ENCODE results near the gene INPP4B. TPM values are rescaled to one million over a fixed set of nuclear protein-coding genes. Genes with fewer than 3 reads are reported as not detected.

Gene INPP4B
- total RNA-seq, 1 donor from 2014 or later: 39.4 TPM

DNA sequence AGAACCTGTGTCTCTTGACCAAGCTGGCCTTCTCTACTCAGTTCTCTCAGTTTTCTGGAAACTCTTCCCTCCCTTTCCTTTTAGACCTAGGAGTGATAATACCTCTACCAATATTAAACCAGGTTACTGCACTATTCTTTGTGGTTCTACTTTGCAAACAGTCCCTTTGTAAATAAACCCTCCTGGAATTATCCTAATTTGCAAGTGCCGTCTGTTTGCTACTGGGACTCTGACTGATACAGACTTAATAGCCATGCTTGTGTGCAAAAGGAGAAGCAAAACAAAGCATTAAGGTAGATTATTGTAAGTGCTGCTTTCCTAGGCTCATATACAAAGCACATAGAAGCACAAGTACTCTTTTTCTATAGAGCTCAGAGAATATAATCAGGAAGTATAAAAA is 507.0 kb downstream of the INPP4B start:
- no peak for DNase-seq

DNA sequence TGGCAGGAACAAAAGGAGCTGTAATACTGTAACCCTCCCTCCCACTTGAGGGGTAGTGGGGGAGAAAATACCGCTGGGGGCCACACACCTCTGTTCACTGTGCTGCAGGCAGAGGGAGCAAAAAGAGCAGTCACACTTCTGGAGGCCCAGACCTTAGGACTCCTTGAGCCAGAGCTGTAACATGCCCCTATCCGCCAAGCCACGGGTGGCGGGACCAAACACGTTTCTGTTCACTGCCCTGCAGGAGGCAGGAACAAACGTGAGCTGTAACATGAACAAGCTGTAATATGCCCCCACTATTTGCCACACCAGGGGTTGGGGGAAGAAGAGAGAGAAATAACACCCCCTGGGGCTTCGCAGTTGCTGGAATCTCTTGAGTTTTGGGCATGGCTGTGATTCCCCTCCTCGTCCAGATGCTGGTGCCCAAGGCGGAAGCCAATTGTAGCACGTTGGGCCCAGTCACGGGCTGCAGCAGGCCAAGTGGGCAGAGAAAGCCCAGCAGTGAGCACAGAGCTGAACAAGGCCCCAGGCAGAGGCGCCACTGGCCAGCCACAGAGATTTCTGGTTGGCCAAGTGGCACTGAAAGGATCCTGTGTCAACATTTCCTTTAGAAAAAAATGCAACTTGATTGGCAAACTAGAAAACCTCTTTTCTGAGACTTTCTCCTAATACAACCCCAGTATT is 509.7 kb downstream of the INPP4B start:
- no peak for DNase-seq

DNA sequence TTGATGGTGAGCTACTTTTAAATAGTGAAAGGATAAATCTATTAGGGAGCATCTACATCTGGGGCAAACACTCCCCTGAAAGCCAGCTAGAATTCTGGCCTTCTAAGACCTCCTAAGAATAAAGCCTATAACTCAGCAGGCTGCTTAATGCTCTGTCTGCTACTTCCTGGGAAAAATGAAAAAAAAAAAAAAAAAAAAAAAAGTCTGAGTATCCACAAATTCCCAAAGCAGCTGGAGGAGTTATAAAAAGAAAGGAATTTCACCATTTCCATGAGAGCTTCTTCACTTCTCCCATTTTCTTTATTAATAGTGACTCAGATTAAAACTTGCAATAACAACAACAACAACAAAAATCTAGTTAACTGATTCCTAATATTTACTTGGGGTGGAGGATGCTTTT is 511.2 kb downstream of the INPP4B start:
- no peak for DNase-seq

DNA sequence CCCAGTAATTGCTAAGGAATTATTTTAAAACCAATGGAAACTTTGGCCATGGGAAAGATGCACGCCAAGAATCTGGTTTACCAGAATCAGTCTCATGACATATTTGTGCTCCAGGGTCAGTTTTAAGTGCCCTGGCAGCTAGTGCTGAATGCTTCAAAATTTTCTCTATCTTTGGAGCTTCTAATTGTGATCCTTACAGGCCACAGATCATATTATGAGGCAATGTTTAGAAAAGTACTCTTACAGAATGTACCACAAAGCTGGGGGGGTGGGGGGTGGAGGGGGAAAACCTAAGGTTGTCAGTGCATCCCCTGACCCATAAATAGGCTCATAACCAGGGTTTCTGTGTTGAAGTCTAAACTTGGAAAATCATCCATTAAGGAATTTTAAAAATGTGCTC is 514.5 kb downstream of the INPP4B start:
- DNase-seq: no peak

DNA sequence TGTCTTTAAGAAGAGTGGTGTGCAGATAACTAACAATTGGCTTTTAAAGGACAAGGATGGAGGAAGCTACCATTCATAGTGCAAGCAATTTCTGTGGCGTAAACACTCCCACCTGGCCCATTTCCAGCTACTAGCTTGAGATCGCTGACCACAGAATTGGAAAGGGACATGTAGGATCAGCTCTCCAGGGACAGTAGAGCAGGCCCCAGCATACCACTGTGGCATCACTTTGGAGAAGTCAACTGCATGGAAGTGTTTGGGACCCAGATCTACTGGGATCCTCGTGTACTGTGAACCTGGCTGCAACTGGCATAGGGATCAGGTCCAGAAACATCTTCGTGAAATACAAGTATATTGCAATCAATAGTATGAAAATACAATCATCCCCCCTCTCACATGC is 515.0 kb downstream of the INPP4B start:
- peak; percentile 55 for DNase-seq

DNA sequence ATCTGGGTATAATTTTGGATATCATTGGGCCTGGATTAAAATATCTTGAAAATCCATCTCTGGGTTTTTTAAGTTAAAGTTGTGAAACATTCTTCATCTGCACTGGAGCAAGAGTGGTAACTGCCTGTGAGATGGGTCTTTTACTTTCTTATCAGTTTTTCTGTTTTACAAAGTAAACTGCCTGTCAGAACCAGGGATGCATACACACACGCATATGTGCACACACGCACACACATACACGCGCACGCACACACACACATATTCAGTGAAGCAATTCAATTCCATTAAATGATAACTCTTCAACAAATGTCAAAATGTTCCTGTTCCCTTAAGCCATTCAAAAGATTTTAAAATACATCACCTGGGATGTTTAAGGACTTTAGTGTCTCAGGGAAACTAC is 515.8 kb downstream of the INPP4B start:
- DNase-seq: no peak

DNA sequence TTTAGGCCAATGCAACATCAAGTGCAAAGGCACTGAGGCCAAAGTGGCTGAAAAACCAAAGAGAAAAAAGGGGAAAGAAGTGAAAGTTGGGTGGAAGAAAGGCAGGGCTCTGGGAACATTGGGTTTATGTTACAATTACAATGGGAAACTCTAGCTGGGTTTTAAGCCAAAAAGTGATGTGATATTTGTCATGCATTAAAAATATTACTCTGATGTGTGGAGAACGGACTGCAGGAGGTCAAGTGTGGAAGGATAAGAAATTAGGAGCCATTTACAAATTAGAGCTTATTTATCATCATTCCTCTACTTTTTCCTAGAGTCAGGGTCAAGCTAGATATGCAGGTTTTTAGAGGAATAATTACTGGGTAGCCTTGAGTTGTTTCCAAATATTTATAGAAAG is 516.8 kb downstream of the INPP4B start:
- DNase-seq: no peak

DNA sequence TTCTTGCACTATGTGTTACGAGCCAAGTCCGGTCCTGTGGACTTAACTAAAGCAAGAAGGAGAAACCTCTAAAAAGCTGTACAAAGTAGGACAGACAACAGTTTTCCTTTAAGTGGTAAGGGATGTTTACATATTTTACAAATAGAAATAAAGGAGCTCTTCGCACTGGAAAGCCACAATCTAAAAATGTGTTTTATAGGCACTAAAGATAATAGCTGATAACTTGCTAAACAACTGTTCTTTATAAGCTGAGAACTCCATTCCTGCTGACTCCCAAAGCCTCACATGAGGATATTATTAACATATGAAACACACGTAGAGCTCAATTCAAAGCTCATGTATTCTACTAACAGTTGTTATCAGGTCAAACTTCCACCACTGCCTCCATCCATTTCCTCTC is 519.9 kb downstream of the INPP4B start:
- DNase-seq: no peak

DNA sequence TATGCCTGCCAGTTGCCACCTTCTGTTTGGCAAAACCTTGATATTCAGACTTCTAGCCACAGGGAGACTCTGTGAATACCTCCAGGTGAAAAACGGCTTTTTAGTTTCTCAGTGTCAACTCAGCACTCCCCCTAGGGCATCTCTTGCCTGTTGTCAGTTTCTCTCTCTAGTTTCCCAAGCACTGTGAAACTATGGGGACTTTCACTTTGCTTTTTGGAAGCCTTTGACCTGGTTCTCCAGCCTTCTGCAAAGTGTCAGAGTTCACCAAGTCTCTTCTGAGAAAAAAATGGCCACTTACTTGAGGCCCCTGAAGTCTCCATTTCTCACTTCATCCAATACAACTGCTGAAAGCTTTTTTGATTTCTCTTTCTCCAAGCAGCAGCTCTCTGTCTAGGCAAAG is 521.5 kb downstream of the INPP4B start:
- DNase-seq: no peak

DNA sequence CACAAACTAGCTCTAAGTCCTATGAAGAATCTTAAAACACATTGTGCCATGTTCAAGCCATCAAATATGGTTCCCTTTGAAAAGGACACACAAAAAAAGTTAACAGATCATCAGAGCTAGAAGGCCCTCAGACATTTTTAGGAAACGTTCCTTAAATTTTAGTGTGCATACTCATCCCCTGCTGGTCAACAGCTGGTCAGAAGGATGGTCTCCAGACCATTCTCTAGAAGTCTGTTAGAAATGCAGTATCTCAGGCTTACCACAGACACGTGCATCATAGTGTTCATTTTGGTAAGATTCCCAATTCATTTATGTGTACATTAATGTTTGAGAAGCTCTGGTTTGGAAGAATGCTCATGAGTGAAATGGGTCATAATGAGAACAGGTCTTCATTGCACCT is 523.1 kb downstream of the INPP4B start:
- no peak for DNase-seq

DNA sequence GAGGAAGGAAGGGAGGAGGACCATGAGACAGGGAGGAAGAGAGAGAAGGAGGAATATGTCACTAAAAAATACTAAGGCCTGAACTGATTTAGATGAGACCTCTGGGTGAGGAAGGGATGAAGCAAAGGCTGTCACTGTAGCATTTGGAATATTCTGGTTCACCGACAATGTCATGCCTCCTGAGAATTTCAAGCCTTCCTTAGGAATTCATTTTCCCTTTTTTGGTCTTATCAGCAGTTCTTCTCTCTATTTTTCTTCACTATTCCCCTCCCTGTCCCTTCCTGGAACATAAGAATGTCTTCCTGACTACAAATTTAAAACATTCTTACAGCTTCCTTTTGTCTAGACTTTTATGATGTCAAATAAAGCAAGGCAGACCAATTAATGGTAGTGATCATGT is 527.8 kb downstream of the INPP4B start:
- no peak for DNase-seq

DNA sequence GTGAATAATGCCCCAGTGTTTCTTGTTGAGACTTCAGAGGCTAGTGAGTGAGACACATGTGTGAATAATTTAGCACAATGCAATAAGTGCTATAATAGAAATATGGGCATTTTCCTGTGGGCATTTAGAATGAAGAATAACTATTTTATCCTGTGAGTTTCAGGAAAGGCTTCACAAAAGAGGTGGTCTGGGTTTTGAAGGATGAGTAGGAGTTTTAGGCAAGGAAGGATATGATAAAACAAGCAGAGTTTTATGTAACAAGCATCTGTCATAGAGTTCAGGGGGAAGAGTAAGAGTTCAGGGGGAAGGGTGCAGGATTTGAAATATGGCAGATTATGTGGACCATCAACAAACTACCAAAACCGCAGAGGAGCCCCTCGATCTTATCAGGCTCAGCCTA is 529.2 kb downstream of the INPP4B start:
- no peak for DNase-seq

DNA sequence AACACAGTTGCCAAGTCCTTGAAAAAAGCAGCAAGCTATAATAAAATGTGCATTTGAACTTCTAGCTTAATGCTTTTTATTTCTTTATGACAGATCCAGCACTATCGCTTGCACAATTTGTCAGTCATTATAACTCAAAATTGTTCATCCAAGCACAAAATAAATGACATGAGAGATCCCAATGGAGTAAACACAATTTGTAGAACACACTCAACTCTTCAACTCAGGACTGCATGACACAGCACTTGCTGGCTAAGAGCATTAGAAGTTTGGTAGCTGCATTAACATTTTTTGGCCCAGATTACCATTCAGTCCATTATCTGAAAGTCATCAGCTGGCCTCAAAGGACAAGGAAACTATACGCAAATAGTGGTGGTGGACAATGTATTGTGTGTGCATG is 530.1 kb downstream of the INPP4B start:
- DNase-seq: no peak

DNA sequence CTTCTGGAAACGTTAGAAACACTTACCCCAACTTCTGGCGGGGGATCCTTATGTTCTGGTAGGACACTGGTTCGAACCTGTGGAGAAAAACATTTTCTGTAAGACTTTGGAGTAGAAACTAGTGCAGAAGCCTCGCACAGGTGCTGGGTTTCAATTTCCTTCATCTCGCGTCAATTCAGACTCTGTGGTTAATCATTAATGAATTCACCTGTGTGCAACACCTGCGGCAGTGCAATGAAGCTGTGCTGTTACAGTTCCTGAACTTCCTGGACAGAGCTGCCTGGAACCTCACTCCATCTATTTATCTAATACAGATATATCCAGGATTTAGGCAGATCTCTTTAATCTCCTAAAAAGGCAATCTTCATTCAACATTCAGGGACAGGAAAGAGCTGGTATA is 531.4 kb downstream of the INPP4B start:
- DNase-seq: no peak

DNA sequence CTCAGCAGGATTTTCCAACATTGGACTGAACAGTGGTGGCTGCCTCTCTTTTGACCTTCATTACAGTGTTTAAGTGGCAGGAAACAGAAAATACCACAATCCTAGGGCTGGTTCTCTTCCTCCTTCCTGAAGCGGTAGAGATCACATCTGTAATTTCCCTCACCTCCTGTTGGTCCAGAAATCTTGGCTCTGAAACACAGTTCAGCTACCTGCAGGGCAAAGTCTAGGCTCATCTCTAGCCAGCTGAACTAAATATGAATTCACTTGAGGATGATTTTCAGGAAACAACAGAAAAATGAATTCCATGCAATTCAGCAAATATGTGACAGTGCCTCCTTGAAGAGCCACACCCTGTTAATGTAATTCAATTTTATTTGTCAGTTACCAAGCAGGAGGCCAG is 531.9 kb downstream of the INPP4B start:
- no peak for DNase-seq

DNA sequence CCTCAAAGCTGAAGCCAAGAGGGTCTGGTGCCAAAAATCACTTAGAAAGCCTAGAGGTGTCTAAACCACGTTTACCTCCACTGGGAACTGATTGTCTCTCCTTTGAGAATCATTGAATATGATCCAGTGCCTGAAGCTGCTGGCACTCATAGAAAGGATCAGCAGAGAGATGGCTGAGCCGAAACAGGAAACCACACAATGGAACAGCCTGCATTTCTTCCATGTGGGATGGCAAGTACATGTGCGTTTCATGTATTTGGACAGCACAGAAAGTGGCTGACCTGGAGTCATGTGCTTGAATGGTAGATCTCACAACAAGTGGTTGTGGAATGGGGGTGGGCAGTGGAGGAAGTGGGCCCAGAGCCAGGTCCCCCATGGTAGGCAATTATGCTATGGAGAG is 533.7 kb downstream of the INPP4B start:
- no peak for DNase-seq

DNA sequence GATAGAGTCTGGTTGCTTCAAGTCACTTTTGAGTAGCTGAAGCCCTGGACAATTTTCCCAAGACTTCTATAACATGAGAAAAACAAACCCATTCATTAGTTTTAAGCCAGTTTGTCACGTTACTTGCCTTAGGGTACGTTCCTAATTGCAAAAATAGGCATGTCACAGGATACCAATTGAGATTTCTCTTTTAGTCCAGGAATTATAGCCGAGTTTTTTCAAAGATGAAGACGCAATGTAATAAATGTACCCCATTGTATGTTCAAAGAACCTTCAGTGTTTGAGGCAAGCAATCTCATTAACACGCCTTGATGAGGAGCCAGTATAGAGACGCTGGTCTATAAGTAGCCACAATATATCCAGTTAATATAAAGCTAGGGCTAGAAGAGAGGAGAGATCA is 534.2 kb downstream of the INPP4B start:
- DNase-seq: no peak

DNA sequence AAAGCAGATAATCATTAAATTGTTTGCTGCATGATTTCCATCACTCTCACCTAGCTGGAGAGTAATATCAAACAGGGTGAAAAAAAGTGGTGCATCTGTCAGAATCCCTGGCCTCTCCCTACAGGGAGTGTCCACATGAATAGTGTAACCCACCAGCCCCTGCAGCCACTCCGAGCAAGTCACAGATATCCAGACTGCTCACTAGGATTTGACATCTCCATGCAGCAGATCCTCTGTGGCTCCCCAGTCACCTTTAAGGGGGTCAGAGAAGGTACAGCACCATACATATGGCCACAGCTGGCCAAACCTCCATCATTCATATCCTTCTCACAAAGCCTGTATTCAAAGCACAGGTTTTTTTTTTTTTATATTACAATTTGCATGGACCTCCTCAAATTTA is 536.3 kb downstream of the INPP4B start:
- DNase-seq: no peak

DNA sequence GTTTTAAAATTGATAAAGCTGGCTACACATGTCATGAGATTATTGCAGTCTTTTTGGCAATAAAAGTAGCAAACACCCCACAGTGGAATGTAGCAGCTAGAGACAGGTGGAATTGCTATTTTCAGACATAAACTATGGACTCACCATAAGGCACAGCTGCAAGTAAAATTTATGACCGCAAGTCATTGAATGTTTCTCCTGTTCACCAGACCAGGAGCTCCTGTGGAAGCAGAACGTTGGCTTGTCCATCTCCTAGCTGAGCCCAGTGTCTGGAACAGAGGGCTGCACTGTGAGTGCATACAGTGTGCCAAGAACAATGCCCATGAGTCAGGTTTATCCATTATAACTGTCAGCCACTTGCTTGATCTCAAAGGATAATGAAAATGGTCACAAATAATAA is 538.2 kb downstream of the INPP4B start:
- DNase-seq: peak; percentile 60

DNA sequence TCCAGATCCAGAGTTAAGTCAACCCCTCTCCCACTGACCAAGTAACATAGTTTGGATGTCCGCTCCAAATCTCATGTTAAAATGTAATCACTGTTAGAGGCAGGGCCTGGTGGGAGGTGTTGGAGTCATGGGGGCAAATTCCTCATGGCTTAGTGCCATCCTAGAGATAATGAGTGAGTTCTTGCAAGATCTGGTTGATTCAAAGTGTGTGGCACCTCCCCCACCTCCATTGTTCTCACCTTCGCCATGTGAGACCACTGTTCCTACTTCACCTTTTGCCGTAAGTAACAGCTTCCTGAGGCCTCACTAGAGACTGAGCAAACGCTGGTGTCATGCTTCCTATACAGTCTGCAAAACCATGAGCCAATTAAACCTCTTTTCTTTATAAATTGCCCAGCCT is 548.8 kb downstream of the INPP4B start:
- DNase-seq: no peak

DNA sequence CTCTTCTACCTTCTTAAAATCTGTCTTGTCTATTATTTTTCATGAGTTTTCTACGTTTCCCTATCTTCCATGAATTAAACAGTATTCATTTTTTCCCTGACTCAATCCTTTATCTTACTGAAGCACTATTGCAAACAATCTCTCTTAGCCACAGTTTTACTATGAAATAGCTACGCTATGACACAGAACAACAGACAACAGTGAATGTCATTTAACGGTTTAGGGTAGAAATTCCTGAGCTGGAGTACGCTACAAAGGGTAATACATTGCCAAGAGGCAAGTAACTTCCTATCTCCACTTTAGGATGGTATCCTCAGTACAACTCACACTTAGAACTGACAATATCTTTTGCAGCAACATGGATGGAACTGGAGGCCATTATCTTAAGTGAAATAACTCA is 552.6 kb downstream of the INPP4B start:
- DNase-seq: no peak

DNA sequence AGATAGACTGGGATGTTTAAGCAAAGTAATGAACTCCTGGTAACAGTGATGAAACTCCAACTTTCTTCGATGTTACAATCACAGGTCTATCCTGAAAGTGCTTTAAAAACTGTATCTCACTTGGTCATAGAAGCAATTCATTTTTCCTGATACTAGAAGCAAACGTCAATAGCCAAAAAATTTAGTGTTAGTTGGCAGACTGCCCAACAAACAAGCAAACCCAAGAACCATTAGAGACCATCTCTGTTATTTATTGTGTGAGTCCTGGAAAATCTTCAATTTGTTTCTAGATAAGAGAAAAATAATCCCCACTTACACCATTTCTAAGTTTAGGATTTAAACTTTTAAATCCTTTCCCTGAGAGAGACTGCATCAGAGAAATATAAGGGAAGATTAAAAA is 553.9 kb downstream of the INPP4B start:
- no peak for DNase-seq

DNA sequence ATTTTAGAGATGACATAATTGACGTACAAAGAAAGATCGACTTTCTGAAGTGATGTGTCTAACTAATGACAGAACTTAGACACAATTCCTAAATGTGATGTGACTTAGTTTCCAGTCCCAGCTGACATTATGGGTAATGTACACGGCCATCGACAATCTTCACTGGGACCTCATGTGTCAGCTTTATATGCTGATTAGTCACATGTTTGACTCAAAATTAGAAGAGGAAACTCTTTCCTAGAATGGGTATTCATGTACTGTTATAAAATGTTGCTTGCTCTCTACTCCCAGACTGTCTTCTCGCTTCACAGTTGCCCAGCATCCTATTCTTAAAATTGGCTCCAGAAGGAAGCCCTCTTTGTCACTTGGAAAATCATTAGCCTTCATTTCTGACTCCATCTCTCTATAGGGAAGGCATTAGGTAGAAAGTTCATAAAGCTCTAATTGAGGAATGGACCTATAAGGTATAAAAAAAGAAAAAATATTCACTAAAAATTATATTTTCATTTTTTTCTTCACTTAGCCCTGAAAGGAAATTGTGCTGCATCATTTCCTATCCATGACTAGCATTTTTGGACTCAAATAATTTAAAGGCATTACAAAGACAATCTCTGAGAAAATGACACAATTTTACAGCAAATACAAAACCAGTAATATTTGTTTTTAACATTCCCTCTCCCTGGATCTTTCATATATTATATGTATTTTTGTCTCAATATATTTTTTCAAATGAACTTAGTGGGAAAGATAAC is 554.6 kb downstream of the INPP4B start:
- no peak for DNase-seq

DNA sequence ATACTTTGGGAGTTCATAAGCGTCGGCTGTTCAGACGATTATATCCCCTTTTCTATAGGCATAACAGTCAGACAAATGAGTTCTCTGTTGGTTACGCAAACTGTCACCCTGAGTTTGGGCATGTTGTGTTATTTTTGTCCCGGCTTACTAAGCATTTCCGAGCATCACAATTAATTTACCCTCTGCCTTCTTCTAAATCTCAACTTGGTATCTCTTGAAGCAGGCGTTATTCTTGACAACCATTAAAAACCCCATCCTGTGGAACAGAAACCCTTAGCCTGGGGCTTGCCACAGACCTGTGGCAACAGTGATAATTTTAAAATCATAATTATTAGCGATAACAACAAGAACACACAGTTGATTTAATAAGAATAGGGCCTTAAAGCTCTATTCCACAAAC is 558.7 kb downstream of the INPP4B start:
- no peak for DNase-seq

DNA sequence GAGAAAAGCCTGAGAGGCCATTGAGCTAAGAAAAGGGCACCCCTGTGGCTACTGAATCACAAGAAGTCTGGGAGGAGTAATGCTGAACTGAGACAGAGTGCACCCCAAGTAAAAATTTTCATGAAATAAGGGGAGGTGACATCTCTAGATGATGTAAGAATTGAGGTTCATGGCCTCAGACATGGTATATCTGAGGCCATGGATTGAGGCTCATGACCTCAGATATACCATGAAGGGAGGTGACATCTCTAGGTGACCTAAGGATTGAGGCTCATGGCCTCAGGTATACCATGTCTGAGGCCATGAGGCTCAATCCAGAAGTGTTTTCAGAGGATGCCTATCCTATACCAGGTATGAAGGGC is 560.9 kb downstream of the INPP4B start:
- DNase-seq: no peak

All from tongue (tissue), 2 donors.